ENCODE results near the gene KDM5B. TPM values are rescaled to one million over a fixed set of nuclear protein-coding genes. Genes with fewer than 3 reads are reported as not detected.

Gene KDM5B
- total RNA-seq, 1 experiment from 2014 or later: 44.6 TPM

- H3K9me2 ChIP-seq (ENCODE audit: insufficient read depth): no peaks in the 10 kb centered on the region
- H2AFZ ChIP-seq (ENCODE audit: low read depth, low read length, poor library complexity, severe bottlenecking): no peak overlapping the region
- H3K4me1 ChIP-seq (ENCODE audit: control insufficient read depth in 1 of 2, insufficient read depth in 2 of 2, low read length in 2 of 2): no peaks in the 10 kb centered on the region
- BruUV-seq (replicated peaks): no TSS peak
- POLR2A ChIA-PET: no interaction called here
- RAD21 ChIA-PET (ENCODE audit: low non-redundant PET in 1 of 2, low total read pairs in 2 of 2, uncharacterized antibody in 2 of 2, unreplicated experiment in 2 of 2): no interaction called here
- H3K9ac ChIP-seq (ENCODE audit: low read length): no peak overlapping the region
- ATAC-seq (no peak), DNase-seq (ENCODE audit: low read depth, low spot score) (no peak)
- H3K9me3 ChIP-seq (ENCODE audit: control insufficient read depth in 1 of 2, insufficient read depth in 1 of 2, low read depth in 1 of 2, low read length in 2 of 2): no peaks in the 10 kb centered on the region
- H3K79me2 ChIP-seq (ENCODE audit: insufficient read depth, low read length): peaks cover 16% of the 10 kb centered on the region; the same call in 1 of the 2 replicates
- TF ChIP-seq ZBTB33 (IDR thresholded peaks at IDR 0.05; ENCODE audit: extremely low read depth, insufficient replicate concordance, low read length): no peak
- no peak for TF ChIP-seq YY1 (IDR thresholded peaks at IDR 0.05; ENCODE audit: extremely low read depth, insufficient replicate concordance, low read depth, low read length)
- no peak for TF ChIP-seq CTCF (IDR thresholded peaks at IDR 0.05 in 2 of 3, conservative IDR thresholded peaks at IDR 0.05 in 1 of 3; ENCODE audit: borderline replicate concordance in 1 of 3, insufficient read depth in 1 of 3, low read depth in 2 of 3, low read length in 2 of 3)
- TF ChIP-seq MAX (IDR thresholded peaks at IDR 0.05): no peak
- no peak for TF ChIP-seq EZH2phosphoT487 (IDR thresholded peaks at IDR 0.05; ENCODE audit: borderline replicate concordance)
- no peak for TF ChIP-seq SRF (IDR thresholded peaks at IDR 0.05; ENCODE audit: low read depth)
- no peak for TF ChIP-seq JUND (IDR thresholded peaks at IDR 0.05)
- TF ChIP-seq SP1 (IDR thresholded peaks at IDR 0.05; ENCODE audit: low read depth): no peak
- TF ChIP-seq FOSL1 (IDR thresholded peaks at IDR 0.05; ENCODE audit: low read depth): no peak
- no peak for TF ChIP-seq RAD21 (IDR thresholded peaks at IDR 0.05; ENCODE audit: low read depth)
- TF ChIP-seq CEBPB (IDR thresholded peaks at IDR 0.05; ENCODE audit: low read depth): no peak
- no peak for TF ChIP-seq ZFX (IDR thresholded peaks at IDR 0.05)
- TF ChIP-seq EZH2 (IDR thresholded peaks at IDR 0.05): no peak
- TF ChIP-seq POLR2AphosphoS5 (IDR thresholded peaks at IDR 0.05; ENCODE audit: low read depth, low read length): no peak
- TF ChIP-seq TCF7L2 (IDR thresholded peaks at IDR 0.05; ENCODE audit: borderline replicate concordance, extremely low read depth, insufficient read depth, insufficient read length): no peak
- no peak for TF ChIP-seq REST (IDR thresholded peaks at IDR 0.05; ENCODE audit: low read depth)
- no peak for TF ChIP-seq SIN3A (IDR thresholded peaks at IDR 0.05; ENCODE audit: low read depth)
- H3K4me3 ChIP-seq (replicated peaks in 1 of 2; ENCODE audit: low read depth in 1 of 2, low read length in 2 of 2): no peak overlapping the region
- no peak overlapping the region for H3K27ac ChIP-seq (ENCODE audit: low read depth, low read length)
- H3K27me3 ChIP-seq (ENCODE audit: insufficient read depth, low read length): no peaks in the 10 kb centered on the region
- no peaks in the 10 kb centered on the region for H3K36me3 ChIP-seq (ENCODE audit: control insufficient read depth in 1 of 2, insufficient read depth in 2 of 2, low read length in 2 of 2)
- intact Hi-C loops (cut with micrococcal nuclease): no loop called here
- no peaks in the 10 kb centered on the region for H4K20me1 ChIP-seq (ENCODE audit: insufficient read depth)
- H3K4me2 ChIP-seq (ENCODE audit: low read length): no peak overlapping the region
- CTCF ChIA-PET: no interaction called here
Observed at GRCh38 chr1:202786804-202787203, 21.4 kb downstream of the KDM5B start.

Measured in HCT116 (cell line).